ENCODE measurements around the gene C1QL1.

The C1QL1 gene

GRCh38 chr17:44912763-44913544 lies 55.1 kb downstream of the C1QL1 start:
- FAIRE-seq (peak; percentile 57), DNase-seq (ENCODE audit: insufficient read length, low spot score) (no peak)
- no peak for TF ChIP-seq POLR2A (IDR thresholded peaks at IDR 0.05; ENCODE audit: low read depth, low read length)
- TF ChIP-seq TAF1 (IDR thresholded peaks at IDR 0.05; ENCODE audit: low read depth, low read length) = no peak
- no peak for TF ChIP-seq SPI1 (IDR thresholded peaks at IDR 0.05; ENCODE audit: low read depth, low read length)
- TF ChIP-seq POU2F2 (IDR thresholded peaks at IDR 0.05; ENCODE audit: low read depth, low read length) = no peak
- TF ChIP-seq PAX5 (IDR thresholded peaks at IDR 0.05; ENCODE audit: insufficient read depth, low read length, severe bottlenecking) = no peak
- TF ChIP-seq POLR2AphosphoS5 (IDR thresholded peaks at IDR 0.05; ENCODE audit: low read depth, low read length) = no peak

- DNase-seq (ENCODE audit: insufficient read length, low spot score) (peak; percentile 52), FAIRE-seq (peak; percentile 81)
Observed at GRCh38 chr17:44911133-44912001, 56.7 kb downstream of the C1QL1 start.

GRCh38 chr17:44910231-44911106 lies 57.6 kb downstream of the C1QL1 start:
- FAIRE-seq (no peak), DNase-seq (ENCODE audit: insufficient read length, low spot score) (no peak)
- TF ChIP-seq PAX5 (IDR thresholded peaks at IDR 0.05; ENCODE audit: insufficient read depth, low read length, severe bottlenecking) = no peak
- TF ChIP-seq TAF1 (IDR thresholded peaks at IDR 0.05; ENCODE audit: low read depth, low read length) = no peak
- TF ChIP-seq POU2F2 (IDR thresholded peaks at IDR 0.05; ENCODE audit: low read depth, low read length) = no peak
- no peak for TF ChIP-seq POLR2AphosphoS5 (IDR thresholded peaks at IDR 0.05; ENCODE audit: low read depth, low read length)
- no peak for TF ChIP-seq POLR2A (IDR thresholded peaks at IDR 0.05; ENCODE audit: low read depth, low read length)
- TF ChIP-seq SPI1 (IDR thresholded peaks at IDR 0.05; ENCODE audit: low read depth, low read length) = no peak

More at GRCh38 chr17:44911133-44912001, 56.7 kb downstream of the C1QL1 start:
- TF ChIP-seq POU2F2 (IDR thresholded peaks at IDR 0.05; ENCODE audit: low read depth, low read length) = no peak
- TF ChIP-seq TAF1 (IDR thresholded peaks at IDR 0.05; ENCODE audit: low read depth, low read length) = no peak
- TF ChIP-seq POLR2A (IDR thresholded peaks at IDR 0.05; ENCODE audit: low read depth, low read length) = no peak
- TF ChIP-seq SPI1 (IDR thresholded peaks at IDR 0.05; ENCODE audit: low read depth, low read length) = no peak
